Stimulated activated CD4-positive, alpha-beta T cell treated with anti-CD3 and anti-CD28 coated beads, Interleukin-12 subunit alpha, Interleukin-12 subunit beta, amount 100 ng/mL, for 48 hours (primary cell): ENCODE data around the gene SLX4IP.

Source experiments
- DNase-seq, 3 donors: peaks; one replicate each; pipeline ENCODE4 v3.0.0-alpha.2; 2020; ENCODE audit warnings: low read depth in 2 of 3, low spot score in 1 of 3

Gene SLX4IP

DNA sequence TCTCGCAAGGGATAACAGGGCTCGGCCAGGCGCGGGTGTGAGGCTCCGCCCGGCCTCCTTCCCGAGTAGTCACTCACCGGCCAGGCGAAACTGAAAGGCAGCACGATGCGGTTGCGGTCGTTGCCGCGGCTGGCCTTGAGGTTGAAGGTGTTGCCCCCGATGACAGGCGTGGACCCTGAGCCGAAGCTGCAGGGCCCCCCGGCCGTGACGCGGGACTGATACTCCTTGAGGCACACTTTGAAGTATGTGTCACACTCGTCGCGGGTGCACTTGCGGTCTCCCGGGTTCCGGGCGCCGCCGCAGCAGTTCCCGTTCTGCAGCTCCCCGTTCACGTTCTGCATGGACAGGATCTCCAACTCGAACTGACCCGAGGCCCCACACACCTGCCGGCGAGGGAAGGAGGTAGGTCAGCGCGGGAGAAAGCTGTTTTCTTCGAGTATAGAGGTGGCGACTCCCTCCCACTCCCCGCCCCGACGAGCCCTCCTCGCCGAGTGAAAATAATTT, 237.6 kb downstream of the SLX4IP start:
- peak in 2 of 3 donors; percentile 27 to 29 for DNase-seq

DNA sequence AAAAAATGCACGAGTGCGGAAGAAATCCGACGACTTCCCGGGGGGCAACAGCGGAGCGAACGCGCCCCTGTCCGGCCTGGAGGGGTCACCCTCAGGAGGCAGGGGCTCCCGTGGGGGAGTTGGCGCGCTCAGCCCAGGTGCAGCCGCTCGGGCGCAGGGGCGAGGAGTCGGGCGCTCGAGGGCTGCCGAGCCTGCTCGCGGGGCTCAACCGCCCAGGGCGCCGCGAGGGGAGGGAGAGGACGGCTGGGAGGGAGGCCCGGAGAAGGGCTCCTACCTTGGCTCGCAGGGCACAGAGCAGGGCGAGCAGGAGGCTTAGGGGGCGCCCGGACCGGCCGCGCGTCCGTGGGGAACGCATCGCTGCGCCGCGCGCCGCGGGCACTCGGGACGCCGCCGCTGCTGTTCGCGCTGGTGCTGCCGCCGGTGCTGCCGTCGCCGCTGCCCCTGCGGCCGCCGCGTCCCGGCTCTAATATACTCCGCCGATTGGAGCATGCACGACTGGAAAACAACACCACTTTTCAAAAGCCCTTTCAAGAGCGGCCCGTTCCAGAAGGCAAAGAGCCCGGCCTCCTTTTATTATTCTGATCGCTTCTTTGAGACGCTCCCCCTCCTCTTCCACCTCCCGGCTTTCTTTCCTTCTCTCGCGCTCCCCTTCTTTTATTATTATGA, 238.2 kb downstream of the SLX4IP start:
- DNase-seq = no peak

DNA sequence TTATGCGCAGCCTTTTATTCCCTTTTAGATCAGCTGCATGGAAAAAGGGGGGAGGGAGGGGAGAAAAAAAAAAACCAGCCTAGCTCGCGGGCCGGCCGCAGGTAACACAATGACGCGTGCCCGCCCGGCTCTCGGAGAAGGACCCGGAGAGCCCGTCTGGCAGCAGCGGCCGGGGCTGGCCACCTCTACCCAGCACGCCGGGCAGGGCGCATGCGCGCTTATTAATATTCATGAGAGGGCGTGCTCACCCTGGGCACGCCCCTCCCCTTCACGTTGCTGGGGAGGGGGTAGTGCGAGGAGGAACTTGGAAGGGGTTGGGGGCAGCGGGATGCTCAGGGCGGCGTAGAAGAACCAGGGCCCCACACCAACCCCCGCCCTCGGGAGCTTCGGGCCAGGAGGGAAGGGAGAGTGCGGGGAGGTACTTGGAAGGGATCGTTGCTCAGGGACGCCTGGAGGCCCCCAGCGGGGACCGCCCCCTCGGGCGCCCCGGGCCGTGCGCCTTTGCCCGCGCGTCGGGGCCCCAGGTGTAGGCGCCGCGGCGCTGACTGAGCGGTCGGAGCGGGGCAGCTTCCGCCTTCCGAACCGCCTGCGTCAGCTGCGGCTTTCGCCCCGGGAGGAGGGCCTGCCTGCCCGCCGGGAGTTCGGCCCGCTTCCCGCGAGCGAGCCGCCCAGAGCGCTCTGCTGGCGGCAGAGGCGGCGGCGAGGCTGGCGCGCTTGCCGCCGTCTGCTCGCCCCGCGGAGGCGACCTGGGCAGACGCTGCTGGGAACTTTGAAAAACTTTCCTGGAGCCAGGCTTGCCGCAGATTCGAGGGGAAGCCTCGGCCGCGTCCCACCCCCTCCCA, 239.0 kb downstream of the SLX4IP start, which contains the start of gene JAG1:
Gene JAG1, minus strand, starts transcription at position 158 of the 842 bp plus-strand sequence. CDS start 469 bp downstream, outside the sequence.
- DNase-seq = peak; percentile 47 to 67 (median 62)

DNA sequence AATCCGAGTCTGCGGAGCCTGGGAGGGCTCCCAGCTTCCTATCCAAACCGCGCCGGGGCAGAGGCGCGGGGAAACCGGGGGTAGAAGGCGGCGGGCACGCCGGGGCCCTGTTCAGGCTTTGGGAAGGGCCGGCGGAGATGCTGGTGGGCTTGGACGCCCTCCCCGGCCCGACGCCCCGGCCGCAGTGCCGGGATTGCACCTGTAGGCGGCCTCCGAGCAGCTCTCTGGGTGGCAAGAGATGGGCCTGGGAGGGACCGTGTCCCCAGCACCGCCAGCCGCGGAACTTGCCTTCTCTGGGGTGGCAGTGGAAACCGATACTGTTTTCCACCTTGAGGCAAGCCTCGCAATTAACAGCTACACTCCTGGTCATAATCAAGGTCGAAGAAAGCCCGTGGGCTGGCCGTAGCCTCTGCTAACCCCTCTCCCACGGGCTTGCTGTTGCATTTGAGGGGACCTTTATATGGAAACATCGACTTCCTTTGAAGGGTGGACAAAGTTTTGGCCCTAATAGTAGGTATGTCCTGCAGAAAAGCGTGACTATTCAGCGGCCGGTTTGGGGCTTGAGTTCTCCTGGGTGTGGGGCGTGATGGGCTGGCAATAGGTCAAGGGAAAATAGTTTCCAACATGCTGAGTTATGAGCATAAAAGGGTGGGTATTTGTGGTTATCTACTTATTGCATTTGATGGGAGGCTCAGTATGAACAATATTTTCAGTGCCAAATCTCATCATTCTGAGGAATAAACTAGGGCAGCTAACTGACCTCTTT, 239.8 kb downstream of the SLX4IP start:
- DNase-seq = peak in 1 of 3 donors; percentile 30

DNA sequence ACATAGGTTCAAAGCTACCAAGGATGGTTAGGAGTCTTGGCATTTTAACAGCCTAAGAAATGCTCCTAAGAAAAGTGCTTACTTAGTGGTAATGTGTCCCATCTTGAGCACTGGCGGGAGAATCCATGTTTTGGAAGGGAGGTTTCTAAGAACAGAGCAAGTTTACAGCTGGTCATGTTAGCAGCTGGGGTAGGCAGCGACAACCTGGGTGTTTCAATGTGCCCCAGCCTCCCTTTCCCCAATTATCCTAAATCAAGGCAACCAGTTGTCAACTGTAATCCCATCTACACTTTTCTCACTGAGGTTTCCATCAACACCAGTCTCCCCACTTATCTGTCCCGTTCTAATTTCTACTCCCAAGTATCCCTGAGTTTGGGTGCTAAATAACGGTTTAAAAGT, 240.3 kb downstream of the SLX4IP start:
- no peak for DNase-seq

DNA sequence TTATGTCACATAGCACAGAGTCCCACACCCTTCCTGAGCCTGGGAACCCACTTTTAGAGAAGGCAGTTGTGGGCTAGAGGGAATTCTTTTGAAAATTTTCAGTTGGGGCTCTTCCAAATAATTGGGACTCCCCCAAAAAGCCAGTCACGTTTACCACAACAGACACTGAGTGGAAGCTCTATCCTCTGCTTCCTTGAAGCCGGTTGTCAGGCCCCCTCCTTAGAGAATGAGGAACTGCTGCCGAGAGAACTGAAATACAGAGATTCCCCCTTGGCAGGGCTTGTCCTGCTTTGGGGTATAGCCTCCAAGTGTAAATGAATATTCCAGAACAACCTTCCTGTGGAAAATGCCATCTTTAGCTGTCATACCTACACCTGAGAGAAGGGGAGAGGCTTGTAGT, 241.4 kb downstream of the SLX4IP start:
- DNase-seq = no peak
